Sigmoid colon (tissue), 4 donors: Measurements from ENCODE around the gene TMEM185B.
"Not testable (repeated sequence)": the region's sequence is repeated elsewhere in the genome, so short reads cannot be mapped to it uniquely, and the experiment has no call there.

ENCODE experiments used
- POLR2A ChIP-seq, 2 donors: fragments of 450-650 bp; IDR thresholded peaks; one replicate each; pipeline ENCODE4 v1.6.1; 2016; ENCODE audit warnings: antibody characterized with exemption in 2 of 2, mild to moderate bottlenecking in 2 of 2, moderate library complexity in 2 of 2
- POLR2AphosphoS5 ChIP-seq, 4 donors: sonication (generic); formaldehyde crosslinking; IDR thresholded peaks; one replicate each; pipeline ENCODE4 v1.6.1; 2017; ENCODE audit warnings: antibody characterized with exemption in 4 of 4
- TF ChIP-seq, protein P1 (sequence below), 4 experiments: fragments of 450-650 bp in 3 of 4; fragments of 200-600 bp in 1 of 4; IDR thresholded peaks; one replicate each; pipeline ENCODE4 v1.5.1; 2016 to 2019; ENCODE audit warnings: antibody characterized with exemption in 4 of 4, mild to moderate bottlenecking in 3 of 4, moderate library complexity in 2 of 4

DNA sequence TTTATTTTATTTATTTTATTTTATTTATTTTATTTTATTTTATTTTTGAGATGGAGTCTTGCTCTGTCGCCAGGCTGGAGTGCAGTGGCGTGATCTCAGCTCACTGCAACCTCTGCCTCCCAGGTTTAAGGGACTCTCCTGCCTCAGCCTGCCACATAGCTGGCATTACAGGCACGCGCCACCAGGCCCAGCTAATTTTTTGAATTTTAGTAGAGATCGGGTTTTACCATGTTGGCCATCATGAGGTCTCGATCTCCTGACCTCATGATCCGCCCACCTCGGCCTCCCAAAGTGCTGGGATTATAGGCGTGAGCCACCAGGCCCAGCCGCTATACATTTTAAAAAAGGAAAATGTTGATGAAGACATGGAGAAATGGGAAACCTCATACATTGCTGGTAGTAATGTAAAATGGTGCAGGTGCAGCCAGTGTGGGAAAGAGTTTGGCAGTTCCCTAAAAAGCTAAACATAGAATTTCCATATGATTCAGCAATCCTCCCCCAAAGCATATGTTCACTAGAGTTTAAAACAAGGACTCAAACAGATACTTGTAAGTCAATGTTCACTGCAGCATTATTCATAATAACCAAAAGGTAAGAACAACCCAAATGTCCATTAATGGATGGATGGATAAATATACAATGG is 23.3 kb downstream of the TMEM185B start:
- not testable (repeated sequence) for TF ChIP-seq POLR2AphosphoS5, POLR2A (IDR thresholded peaks at IDR 0.05)
- TF ChIP-seq, protein P1, sequence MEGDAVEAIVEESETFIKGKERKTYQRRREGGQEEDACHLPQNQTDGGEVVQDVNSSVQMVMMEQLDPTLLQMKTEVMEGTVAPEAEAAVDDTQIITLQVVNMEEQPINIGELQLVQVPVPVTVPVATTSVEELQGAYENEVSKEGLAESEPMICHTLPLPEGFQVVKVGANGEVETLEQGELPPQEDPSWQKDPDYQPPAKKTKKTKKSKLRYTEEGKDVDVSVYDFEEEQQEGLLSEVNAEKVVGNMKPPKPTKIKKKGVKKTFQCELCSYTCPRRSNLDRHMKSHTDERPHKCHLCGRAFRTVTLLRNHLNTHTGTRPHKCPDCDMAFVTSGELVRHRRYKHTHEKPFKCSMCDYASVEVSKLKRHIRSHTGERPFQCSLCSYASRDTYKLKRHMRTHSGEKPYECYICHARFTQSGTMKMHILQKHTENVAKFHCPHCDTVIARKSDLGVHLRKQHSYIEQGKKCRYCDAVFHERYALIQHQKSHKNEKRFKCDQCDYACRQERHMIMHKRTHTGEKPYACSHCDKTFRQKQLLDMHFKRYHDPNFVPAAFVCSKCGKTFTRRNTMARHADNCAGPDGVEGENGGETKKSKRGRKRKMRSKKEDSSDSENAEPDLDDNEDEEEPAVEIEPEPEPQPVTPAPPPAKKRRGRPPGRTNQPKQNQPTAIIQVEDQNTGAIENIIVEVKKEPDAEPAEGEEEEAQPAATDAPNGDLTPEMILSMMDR (IDR thresholded peaks at IDR 0.05) = not testable (repeated sequence)
